Heart left ventricle (tissue), 16 donors: Measurements from ENCODE around the gene GATAD2B. TPM values are rescaled to one million over a fixed set of nuclear protein-coding genes. Genes with fewer than 3 reads are reported as not detected.

Experiments used
- ATAC-seq, 4 donors: fragments of 200-7000 bp; cut with Tn5 transposase; one replicate each; pipeline ENCODE4 v1.9.1; 2020 to 2022; ENCODE audit warnings: moderate library complexity in 4 of 4, mild to moderate bottlenecking in 3 of 4, moderate number of reproducible peaks in 1 of 4
- DNase-seq, 5 donors: peaks; one replicate each; pipeline ENCODE4 v3.0.0-alpha.2; 2020
- H3K27ac ChIP-seq, 12 donors: fragments of 200-600 bp; sonication (generic) in 4 of 12; one replicate each; pipeline versions ENCODE4 v1.5.0 to v1.8.0; 2016 to 2022; ENCODE audit warnings: mild to moderate bottlenecking in 2 of 12
- H3K27me3 ChIP-seq, 9 donors: fragments of 200-600 bp; sonication (generic) in 2 of 9; one replicate each; pipeline versions ENCODE4 v1.5.1 to v1.8.0; 2016 to 2022; ENCODE audit warnings: mild to moderate bottlenecking in 3 of 9
- H3K36me3 ChIP-seq, 9 donors: fragments of 200-600 bp; sonication (generic) in 2 of 9; one replicate each; pipeline versions ENCODE4 v1.5.0 to v1.8.0; 2018 to 2022; ENCODE audit warnings: mild to moderate bottlenecking in 2 of 9
- H3K4me1 ChIP-seq, 12 donors: fragments of 200-600 bp; sonication (generic) in 4 of 12; one replicate each; pipeline versions ENCODE4 v1.5.0 to v1.8.0; 2016 to 2022; ENCODE audit warnings: mild to moderate bottlenecking in 3 of 12
- H3K4me3 ChIP-seq, 12 donors: fragments of 200-600 bp; sonication (generic) in 4 of 12; one replicate each; pipeline versions ENCODE4 v1.5.0 to v1.8.0; 2017 to 2022; ENCODE audit warnings: mild to moderate bottlenecking in 9 of 12, moderate library complexity in 4 of 12
- H3K9me3 ChIP-seq, 12 donors: fragments of 200-600 bp; sonication (generic) in 4 of 12; one replicate each; pipeline versions ENCODE4 v1.5.0 to v1.8.0; 2016 to 2022; ENCODE audit warnings: mild to moderate bottlenecking in 1 of 12
- CTCF ChIP-seq, 12 donors: fragments of 200-600 bp; sonication (generic) in 4 of 12; IDR thresholded peaks; one replicate each; pipeline versions ENCODE4 v1.5.0 to v1.8.0; 2018 to 2022; ENCODE audit warnings: antibody characterized with exemption in 12 of 12, mild to moderate bottlenecking in 5 of 12
- POLR2A ChIP-seq, 2 donors: fragments of 450-650 bp; IDR thresholded peaks; one replicate each; pipeline ENCODE4 v1.6.1; 2017; ENCODE audit warnings: antibody characterized with exemption in 2 of 2, mild to moderate bottlenecking in 2 of 2, moderate library complexity in 2 of 2
- WGBS, 4 donors: extraction: QIAGEN DNeasy Blood & Tissue Kit in 2 of 4; methylation state at CpG; one replicate each; pipeline versions ENCODE4 v1.1.5 to v1.1.7; 2013 to 2018; 5-methylcytosine and 5-hydroxymethylcytosine counted together
- intact Hi-C, 10 donors: fragments of 100-400 bp; cut with DNase I; formaldehyde crosslinking; loops; one replicate each; pipeline versions ENCODE4 v1.11.1 to v1.14.2; 2022
- polyA plus RNA-seq, 2 donors: library from polyadenylated mRNA; stranded (reverse); fragments of 200-250 nt; gene quantifications; one replicate each; pipeline ENCODE4 v1.2.3, GENCODE V29; 2013
- total RNA-seq, 9 donors: library from RNA; depleted of rRNA in 2 of 9; stranded (reverse); fragments of >200 nt in 2 of 9; fragmentation: NEBNext Ultra II Directional in 3 of 9; extraction: Animal tissue kit (Norgen Biotek cat#: 25700) in 3 of 9; gene quantifications; one replicate each; pipeline versions ENCODE4 v1.1.0 to v1.2.4, GENCODE V29; 2016 to 2023
- donor health status: ischemic (EF 13 %, LVEDD 7.1; RV severe dilation, severe dysfunction).
- donor health status: healthy with polysubstance abuse.
- donor health status: DM: no; HTN: yes; CAD: no.
- donor health status: DM: no; HTN: no; CAD: no.
- donor health status: ischemic (EF 25% LVEDD 6.9; RV normal size, moderate dysfunction).
- donor health status: ischemic (EF 25% LVEDD 5.7; RV mildly dilated, moderate dysfunction).
- donor health status: healthy.
- donor health status: DM: yes; HTN: yes; CAD: no.
- donor health status: ischemic (EF 35%, LVEDD 5.7; RV mildly dilated, moderate dysfunction).
- donor health status: nonischemic (EF 11% LVEDD 7.7; RV severe dilation, severe dysfunction).
- donor health status: DM: yes; HTN: yes; CAD: no.
- donor health status: PGD.
- donor health status: ischemic (EF 29% LVEDD 5.4; RV normal size, mild dysfunction).
- donor health status: nonischemic (EF 23%, LVEDD 6.1; RV moderate dilation, normal function).

The GATAD2B gene
- total and polyA plus RNA-seq, 11 donors: 5.6 to 53.9 (median 34.5) TPM

- H3K36me3 ChIP-seq: peaks cover 0 to 100% (median 94%) of the 10 kb centered on the region in 9 donors
- no peak overlapping the region for H3K4me3 ChIP-seq
- 94 to 98% (median 96%) methylated on average over 10 to 12 of the region's 12 CpGs for WGBS, 4 donors
- no peaks in the 10 kb centered on the region for H3K4me1 ChIP-seq
- DNase-seq: no peak
- intact Hi-C loops: no loop called here
- TF ChIP-seq CTCF (IDR thresholded peaks at IDR 0.05) (no peak), POLR2A (IDR thresholded peaks at IDR 0.05) (no peak)
- H3K27me3 ChIP-seq: no peaks in the 10 kb centered on the region
- no peak overlapping the region for H3K27ac ChIP-seq
- H3K9me3 ChIP-seq: no peaks in the 10 kb centered on the region
- ATAC-seq: no peak
Observed at GRCh38 chr1:153936011-153936802, 13.4 kb upstream of the GATAD2B start.

GRCh38 chr1:153934746-153935145, 12.0 kb upstream of the GATAD2B start:
- ATAC-seq (no peak), DNase-seq (no peak)
- TF ChIP-seq CTCF (IDR thresholded peaks at IDR 0.05) (no peak), POLR2A (IDR thresholded peaks at IDR 0.05) (no peak)
- no peaks in the 10 kb centered on the region for H3K9me3 ChIP-seq
- no peak overlapping the region for H3K27ac ChIP-seq
- no peaks in the 10 kb centered on the region for H3K4me1 ChIP-seq
- 85 to 100% (median 93%) methylated on average over 9 of the region's 9 CpGs for WGBS, 4 donors
- H3K27me3 ChIP-seq: no peaks in the 10 kb centered on the region
- H3K4me3 ChIP-seq: no peak overlapping the region
- H3K36me3 ChIP-seq: peaks cover 0 to 100% (median 88%) of the 10 kb centered on the region in 9 donors
- intact Hi-C loops: no loop called here

GRCh38 chr1:153933955-153934354, 11.2 kb upstream of the GATAD2B start:
- no peak overlapping the region for H3K4me3 ChIP-seq
- H3K27me3 ChIP-seq: no peaks in the 10 kb centered on the region
- 93 to 97% (median 96%) methylated on average over 11 of the region's 11 CpGs for WGBS, 4 donors
- no peak overlapping the region for H3K27ac ChIP-seq
- H3K9me3 ChIP-seq: no peaks in the 10 kb centered on the region
- TF ChIP-seq POLR2A (IDR thresholded peaks at IDR 0.05): no peak
- no peak for TF ChIP-seq CTCF (IDR thresholded peaks at IDR 0.05)
- H3K36me3 ChIP-seq: peaks cover 0 to 98% (median 89%) of the 10 kb centered on the region in 9 donors
- DNase-seq: no peak
- peaks cover 0 to 4% (median under 1%) of the 10 kb centered on the region in 12 donors for H3K4me1 ChIP-seq
- ATAC-seq: no peak
- intact Hi-C loops: no loop called here

- Histone ChIP-seq H3K4me1 (peaks cover 0 to 9% (median 1%) of the 10 kb centered on the region in 12 donors), H3K9me3 (no peaks in the 10 kb centered on the region), H3K36me3 (peaks cover 0 to 93% (median 85%) of the 10 kb centered on the region in 9 donors), H3K4me3 (no peak overlapping the region), H3K27me3 (no peaks in the 10 kb centered on the region), H3K27ac (no peak overlapping the region)
- intact Hi-C loops: no loop called here
- ATAC-seq (no peak), DNase-seq (no peak)
- 91 to 95% (median 93%) methylated on average over 9 to 14 of the region's 14 CpGs for WGBS, 4 donors
- TF ChIP-seq POLR2A (IDR thresholded peaks at IDR 0.05) (no peak), CTCF (IDR thresholded peaks at IDR 0.05) (no peak)
Observed at GRCh38 chr1:153933430-153933829, 10.7 kb upstream of the GATAD2B start.
